ENCODE results near the gene RRP12.

DNA sequence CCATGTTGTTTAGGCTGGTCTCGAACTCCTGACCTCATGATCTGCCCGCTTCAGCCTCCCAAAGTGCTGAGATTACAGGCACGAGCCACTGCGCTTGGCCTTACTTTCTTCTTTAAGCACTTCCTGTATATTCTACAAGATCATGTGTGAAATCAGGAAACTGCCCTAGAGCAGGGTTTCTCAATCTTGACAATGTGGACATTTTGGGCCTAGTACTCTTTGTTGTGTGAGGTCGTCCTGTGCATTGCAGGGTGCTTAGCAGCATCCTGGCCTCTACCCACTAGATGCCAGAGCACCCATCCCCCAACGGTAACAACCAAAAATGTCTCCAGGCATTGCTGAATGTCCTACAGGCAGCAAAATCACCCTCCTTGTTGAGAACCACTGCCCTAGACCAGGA, 24.7 kb downstream of the RRP12 start:
- TF ChIP-seq, protein P1, sequence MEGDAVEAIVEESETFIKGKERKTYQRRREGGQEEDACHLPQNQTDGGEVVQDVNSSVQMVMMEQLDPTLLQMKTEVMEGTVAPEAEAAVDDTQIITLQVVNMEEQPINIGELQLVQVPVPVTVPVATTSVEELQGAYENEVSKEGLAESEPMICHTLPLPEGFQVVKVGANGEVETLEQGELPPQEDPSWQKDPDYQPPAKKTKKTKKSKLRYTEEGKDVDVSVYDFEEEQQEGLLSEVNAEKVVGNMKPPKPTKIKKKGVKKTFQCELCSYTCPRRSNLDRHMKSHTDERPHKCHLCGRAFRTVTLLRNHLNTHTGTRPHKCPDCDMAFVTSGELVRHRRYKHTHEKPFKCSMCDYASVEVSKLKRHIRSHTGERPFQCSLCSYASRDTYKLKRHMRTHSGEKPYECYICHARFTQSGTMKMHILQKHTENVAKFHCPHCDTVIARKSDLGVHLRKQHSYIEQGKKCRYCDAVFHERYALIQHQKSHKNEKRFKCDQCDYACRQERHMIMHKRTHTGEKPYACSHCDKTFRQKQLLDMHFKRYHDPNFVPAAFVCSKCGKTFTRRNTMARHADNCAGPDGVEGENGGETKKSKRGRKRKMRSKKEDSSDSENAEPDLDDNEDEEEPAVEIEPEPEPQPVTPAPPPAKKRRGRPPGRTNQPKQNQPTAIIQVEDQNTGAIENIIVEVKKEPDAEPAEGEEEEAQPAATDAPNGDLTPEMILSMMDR (IDR thresholded peaks at IDR 0.05; ENCODE audit: low read length), result no peak
- TF ChIP-seq EZH2 (IDR thresholded peaks at IDR 0.05; ENCODE audit: borderline replicate concordance, low read length), result no peak

Measured in OCI-LY1 (cell line).